M059J (cell line): ENCODE data around the gene IGSF11. TPM values are rescaled to one million over a fixed set of nuclear protein-coding genes. Genes with fewer than 3 reads are reported as not detected.

Experiments used
- DNase-seq: peaks from one replicate; pipeline ENCODE4 v3.0.0-alpha.2; 2012; ENCODE audit warnings: low read depth
- total RNA-seq: library from RNA; depleted of rRNA; stranded (reverse); fragments of >200 nt; shearing (Covaris generic); gene quantifications from 2 replicates; pipeline ENCODE4 v1.2.3, GENCODE V29; 2014

IGSF11 gene
- total RNA-seq, 1 experiment from 2014 or later: not detected

- DNase-seq: no peak
These were observed 83.6 kb downstream of the IGSF11 start for GRCh38 chr3:118951089-118951488.

- no peak for DNase-seq
These were observed 85.4 kb downstream of the IGSF11 start for GRCh38 chr3:118949113-118949760.

- no peak for DNase-seq
These were observed 86.5 kb downstream of the IGSF11 start for GRCh38 chr3:118948146-118948545.

- DNase-seq: no peak
These were observed 88.2 kb downstream of the IGSF11 start for GRCh38 chr3:118946449-118946848.

DNA sequence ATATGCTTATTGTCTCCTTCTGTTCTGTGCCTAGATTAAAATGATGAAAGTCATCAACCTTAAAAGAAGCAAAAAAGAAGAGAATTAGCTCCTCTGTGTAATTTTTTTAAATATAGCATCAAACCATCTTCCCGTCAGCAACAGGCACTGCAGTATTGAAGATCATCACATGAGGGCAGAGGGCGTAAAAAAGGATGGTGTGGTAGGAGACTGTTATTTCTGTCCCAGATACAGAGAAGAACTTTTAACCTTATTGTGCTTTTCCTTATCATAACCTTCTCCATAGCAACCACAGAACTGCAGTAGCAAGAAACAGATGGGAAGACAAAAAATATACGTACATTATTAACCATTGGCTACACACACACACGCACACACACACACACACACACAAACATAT lies 88.8 kb downstream of the IGSF11 start:
- DNase-seq: no peak

GRCh38 chr3:118943597-118943996 lies 91.0 kb downstream of the IGSF11 start:
- DNase-seq: no peak

GRCh38 chr3:118942671-118943070 lies 92.0 kb downstream of the IGSF11 start:
- DNase-seq: no peak

DNA sequence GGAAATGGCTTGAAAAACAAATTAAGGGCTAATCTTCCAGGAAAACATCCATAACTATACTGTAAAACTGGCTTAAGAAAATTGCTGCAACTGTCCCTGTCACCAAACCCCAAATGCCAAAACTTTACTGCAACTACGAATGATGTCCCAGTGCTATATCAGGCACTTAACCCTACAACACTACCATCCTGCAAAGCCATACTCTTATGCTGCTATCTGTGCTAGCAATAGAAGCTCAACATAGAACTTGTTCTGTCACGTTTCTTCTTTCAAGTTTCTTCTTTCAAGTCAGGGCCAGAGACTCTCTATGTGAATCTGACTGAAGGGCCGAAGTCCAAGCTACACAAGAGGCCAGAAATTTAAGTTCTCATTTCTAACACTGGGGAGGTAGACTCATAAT lies 92.5 kb downstream of the IGSF11 start:
- DNase-seq: no peak

GRCh38 chr3:118941236-118941635 lies 93.4 kb downstream of the IGSF11 start:
- DNase-seq: no peak

DNA sequence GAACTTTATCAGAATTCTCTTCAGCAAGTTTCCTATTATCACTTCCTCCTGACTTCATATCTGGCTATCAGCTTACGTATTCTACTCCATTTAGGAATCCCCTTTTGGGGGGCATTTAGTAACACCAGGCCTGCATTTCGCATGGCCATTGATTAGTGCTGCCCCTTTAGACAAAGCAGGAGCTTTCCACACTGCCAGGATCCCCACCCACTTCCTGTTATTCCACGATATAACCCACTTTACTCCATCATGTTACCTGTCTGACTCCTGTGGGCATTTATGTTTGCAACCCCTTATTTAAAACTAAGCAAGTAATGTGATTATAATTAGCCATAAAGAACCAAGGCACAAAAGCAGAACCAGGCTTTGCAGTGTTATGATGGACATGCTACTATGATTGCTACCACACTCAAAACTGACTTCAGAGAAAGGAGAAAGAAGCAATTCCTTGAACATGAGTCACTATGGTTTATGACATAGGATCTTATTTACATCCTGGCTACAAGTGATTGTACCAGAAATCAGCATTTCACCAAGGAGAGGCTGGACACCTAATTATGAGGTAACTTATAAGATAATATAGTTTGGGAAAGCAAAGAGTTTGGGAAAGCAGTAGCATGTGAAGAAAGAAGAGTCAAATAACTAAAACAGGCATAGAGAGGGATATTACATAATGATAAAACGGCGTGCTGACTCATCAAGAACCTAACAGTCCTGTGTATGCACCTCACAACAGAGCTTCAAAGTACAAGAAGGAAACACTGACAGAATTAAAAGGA lies 96.3 kb downstream of the IGSF11 start:
- peak; percentile 37 for DNase-seq

DNA sequence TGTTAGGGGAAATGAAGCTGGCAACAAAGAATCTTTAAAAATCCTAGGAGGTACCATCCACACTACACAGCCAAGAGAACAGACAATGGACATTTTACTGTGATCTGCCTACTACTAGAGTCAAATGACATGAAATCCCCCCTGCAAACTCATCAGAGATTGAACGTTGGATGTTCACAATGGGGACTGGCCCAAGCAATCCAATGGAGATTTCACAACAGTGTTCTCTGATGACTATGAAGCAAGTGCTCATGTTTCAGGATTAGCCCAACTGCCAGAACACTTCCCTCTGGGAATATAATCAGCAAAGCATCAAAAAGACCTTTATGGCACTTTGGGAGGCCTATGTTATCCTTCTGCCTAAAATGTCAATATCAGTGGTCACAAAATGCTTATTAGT lies 97.8 kb downstream of the IGSF11 start:
- DNase-seq: no peak

DNA sequence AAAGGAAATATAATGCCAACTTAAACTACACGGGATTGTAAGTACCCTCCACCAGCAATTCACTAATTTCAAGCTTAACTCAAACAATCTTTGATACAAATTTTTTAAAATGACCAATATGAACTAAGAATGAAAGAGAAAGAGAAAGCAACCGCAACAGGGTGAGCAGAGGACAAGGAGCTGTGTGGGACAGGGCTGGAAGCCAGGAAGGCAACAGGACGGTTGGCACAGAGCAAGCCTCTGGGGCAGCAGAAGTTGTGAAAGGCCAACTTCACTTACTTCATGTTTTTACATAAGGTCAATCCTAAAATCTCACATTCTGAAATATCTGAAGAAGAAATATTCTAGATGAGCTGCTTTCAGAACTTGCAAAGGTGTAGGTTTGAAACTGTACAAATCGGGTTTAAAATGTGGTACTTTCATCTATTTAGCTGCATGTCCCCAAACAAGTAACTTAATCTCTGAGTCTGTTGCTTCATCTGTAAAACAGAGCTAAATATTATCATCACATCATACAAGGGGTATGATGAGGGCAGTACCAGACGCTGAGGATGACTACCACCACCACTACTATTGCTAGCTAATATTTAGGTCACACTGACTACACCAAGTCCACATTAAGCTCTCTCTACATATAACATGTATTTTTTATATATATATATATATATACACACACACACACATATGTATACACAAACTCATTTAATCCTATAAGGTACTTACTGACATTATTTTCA lies 101.7 kb downstream of the IGSF11 start:
- DNase-seq: peak; percentile 22

DNA sequence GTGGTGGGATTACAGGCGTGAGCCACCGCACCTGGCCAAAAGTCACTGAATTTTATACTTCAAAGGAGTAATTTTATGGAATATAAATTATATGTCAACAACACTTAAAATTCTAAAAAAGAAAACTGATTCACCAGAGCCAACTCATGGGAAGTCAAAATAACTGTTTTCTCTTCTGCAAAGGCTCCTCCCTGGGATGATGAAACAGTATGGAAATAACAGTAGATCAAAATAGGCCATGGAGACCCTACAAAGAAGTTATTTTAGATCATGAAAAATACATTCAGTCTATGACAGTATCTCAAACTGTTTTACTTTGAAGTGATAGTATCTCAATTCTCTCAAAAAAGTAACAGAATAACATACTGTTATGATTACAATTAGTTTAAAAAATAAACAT lies 102.7 kb downstream of the IGSF11 start:
- DNase-seq: no peak

GRCh38 chr3:118927449-118927848 lies 107.2 kb downstream of the IGSF11 start:
- DNase-seq: no peak

DNA sequence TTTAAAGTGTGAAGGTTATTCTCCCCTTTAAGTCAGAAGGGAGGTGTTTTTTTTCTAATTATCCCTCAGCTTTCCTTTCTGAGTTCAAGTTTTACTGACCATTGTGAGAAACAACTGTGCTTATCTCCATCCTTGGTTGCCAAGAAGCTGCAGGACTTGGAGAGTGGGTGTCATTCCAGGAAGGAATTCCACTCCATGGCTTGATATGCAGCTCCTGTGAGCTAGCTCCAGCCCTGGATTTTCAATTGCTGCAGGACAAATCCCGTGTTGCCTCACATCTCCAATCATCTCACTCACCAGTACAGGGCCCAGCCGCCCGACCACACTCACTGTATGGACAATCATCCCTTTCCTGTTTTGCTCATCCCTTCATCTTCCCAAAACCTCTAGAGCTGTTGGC lies 122.5 kb downstream of the IGSF11 start:
- DNase-seq: no peak

- no peak for DNase-seq
These were observed 124.3 kb downstream of the IGSF11 start for GRCh38 chr3:118910332-118910731.

DNA sequence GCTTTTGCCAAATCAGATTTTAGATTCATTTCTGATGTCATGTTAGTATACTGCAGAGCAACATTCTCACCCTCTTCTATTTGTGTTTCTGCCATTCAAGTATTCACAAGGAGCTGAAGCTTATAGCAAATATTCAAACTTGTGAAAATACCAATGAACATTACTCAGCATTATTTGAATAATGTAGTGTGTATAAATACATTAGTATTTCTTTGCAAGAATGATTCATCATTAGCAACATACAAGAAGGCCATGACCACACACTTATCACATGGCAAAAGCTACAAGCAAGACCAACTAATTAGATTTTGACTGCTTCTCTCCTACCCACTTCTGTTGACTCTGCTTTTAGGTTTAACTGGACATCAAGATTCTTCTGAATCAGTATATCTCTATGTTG lies 124.9 kb downstream of the IGSF11 start:
- DNase-seq: no peak

DNA sequence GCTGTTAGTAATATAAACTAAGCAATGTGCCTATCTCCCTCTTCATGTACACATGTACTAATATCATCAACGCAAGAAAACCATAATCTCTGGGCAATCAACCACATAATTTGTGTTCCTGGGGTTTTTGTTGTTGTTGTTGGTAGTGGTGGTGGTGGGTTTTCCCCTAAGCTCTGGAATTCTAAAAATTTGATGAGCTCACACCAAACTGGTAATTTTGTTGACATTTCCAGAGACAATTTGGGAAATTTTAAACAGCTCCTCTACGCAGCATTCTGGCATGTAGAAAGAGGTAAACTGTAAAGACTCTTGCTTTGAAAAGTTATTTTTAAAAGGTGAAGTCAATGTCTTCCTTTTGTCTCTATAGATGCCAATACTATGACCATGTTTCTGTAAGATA lies 126.7 kb downstream of the IGSF11 start:
- no peak for DNase-seq

GRCh38 chr3:118900737-118901525 lies 133.7 kb downstream of the IGSF11 start:
- no peak for DNase-seq

DNA sequence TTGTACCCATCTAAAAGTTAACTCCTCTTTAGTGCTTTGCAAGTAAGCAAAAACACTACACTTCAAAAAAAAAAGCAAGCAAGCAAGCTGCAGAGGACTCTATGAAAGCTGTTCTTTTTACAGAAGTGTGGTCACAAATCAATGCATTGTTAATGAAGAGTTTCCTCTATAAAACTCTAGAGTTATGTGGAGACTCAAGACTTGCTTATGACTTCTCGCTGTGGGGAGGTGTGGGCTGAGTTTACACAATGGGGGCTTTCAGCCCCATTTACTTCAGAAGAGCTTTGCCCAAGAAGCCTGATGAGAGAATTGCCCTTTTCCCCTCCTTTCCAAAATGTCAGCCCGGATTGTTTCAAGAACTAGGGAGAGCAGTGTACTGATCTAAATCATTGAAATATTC lies 144.4 kb downstream of the IGSF11 start:
- no peak for DNase-seq

GRCh38 chr3:118889691-118890090 lies 145.0 kb downstream of the IGSF11 start:
- no peak for DNase-seq

DNA sequence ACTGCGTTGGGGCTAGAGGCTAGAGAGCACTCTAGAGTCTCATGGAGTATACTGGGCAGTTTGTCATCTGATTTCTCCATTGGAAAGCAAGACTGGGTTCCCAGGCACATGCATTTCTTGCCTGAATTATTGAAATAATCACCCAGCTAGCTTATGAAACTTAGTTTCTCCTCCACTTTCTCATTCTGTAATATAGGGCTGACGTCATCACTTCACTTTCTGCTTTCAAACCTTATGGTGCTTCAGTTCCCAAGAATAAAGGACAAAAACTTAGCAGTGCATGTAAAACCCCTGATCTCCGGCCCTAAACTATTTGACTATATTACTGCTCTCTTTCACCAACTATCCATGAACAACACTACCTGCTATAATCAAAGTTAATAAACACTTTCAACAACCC lies 147.9 kb downstream of the IGSF11 start:
- DNase-seq: no peak
